K562 (cell line): ENCODE data around the gene PIGC. TPM values are rescaled to one million over a fixed set of nuclear protein-coding genes. Genes with fewer than 3 reads are reported as not detected.

ENCODE experiments used
- ATAC-seq: fragments of 200-7000 bp; cut with Tn5 transposase; 3 replicates; pipeline ENCODE4 v1.9.1; 2020; ENCODE audit warnings: moderate library complexity
- BruUV-seq: library from RNA; stranded (reverse); fragments of 400-500 nt; replicated peaks from 2 replicates; lab custom pipeline; 2021; lab: Mats Ljungman, UMichigan
- CTCF ChIA-PET: fragments of 300-600 bp; formaldehyde crosslinking; extraction: SDS; loops from one replicate; lab custom pipeline; 2021; ENCODE audit warnings: low intra/inter-chr PET ratio; lab: Yijun Ruan, JAX
- POLR2A ChIA-PET: fragments of 300-600, 350-650 bp; sonication (Branson Sonifier 250); formaldehyde crosslinking; extraction: SDS; loops from one replicate; lab custom pipeline; 2021; ENCODE audit warnings: antibody characterized with exemption, inconsistent platforms; lab: Yijun Ruan, JAX
- DNase-seq, 4 experiments: peaks; one replicate each; pipeline versions ENCODE4 v3.0.0 to v3.0.0-alpha.2; 2011 to 2018; ENCODE audit warnings: low spot score in 3 of 4, mixed read lengths in 3 of 4; ENCODE audit errors: extremely low read depth in 1 of 4
- FAIRE-seq: peaks from 2 replicates; lab custom pipeline; 2011; peaks lifted over from hg19 to GRCh38; lab: Jason Lieb, UNC
- H2AFZ ChIP-seq: 2 replicates; pipeline ENCODE4 v1.6.0; 2011; ENCODE audit warnings: low read depth, low read length, control low read depth, inconsistent platforms
- H3K27ac ChIP-seq: fragments of 200-600 bp; 3 replicates; pipeline ENCODE4 v1.8.0; 2011; ENCODE audit warnings: low read depth, mild to moderate bottlenecking, control low read depth, inconsistent platforms, low read length, moderate library complexity, mixed read lengths; ENCODE audit errors: extremely low read depth
- H3K27me3 ChIP-seq, 2 experiments: fragments of 300-600 bp in 1 of 2; 2 replicates in 1 of 2; 3 replicates in 1 of 2; pipeline versions ENCODE4 v1.6.0 to v1.8.0; 2011; ENCODE audit warnings: inconsistent platforms in 2 of 2, low read length in 2 of 2, mild to moderate bottlenecking in 1 of 2, mixed read lengths in 1 of 2, moderate library complexity in 1 of 2; ENCODE audit not compliant: control insufficient read depth in 2 of 2, insufficient read depth in 2 of 2
- H3K36me3 ChIP-seq: fragments of 300-600 bp; 3 replicates; pipeline ENCODE4 v1.8.0; 2011; ENCODE audit warnings: mild to moderate bottlenecking, low read length, inconsistent platforms; ENCODE audit not compliant: control insufficient read depth, insufficient read depth
- H3K4me1 ChIP-seq, 2 experiments: fragments of 200-600 bp in 1 of 2; replicated peaks in 1 of 2; 2 replicates in 1 of 2; 3 replicates in 1 of 2; pipeline versions ENCODE4 v1.5.1 to v1.8.0; 2011; ENCODE audit warnings: inconsistent platforms in 2 of 2, low read length in 2 of 2, mild to moderate bottlenecking in 1 of 2, mixed read lengths in 1 of 2, moderate library complexity in 1 of 2; ENCODE audit not compliant: control insufficient read depth in 2 of 2, insufficient read depth in 2 of 2
- H3K4me2 ChIP-seq: 2 replicates; pipeline ENCODE4 v1.6.1; 2011; ENCODE audit warnings: low read length, control low read depth, inconsistent platforms, mixed read lengths; ENCODE audit not compliant: insufficient read depth
- H3K4me3 ChIP-seq: fragments of 200-600 bp; sonication (generic), shearing (Covaris generic); 2 replicates; pipeline ENCODE4 v1.5.1; 2016; ENCODE audit warnings: control low read depth, inconsistent platforms
- H3K79me2 ChIP-seq: fragments of 200-600 bp; 3 replicates; pipeline ENCODE4 v1.8.0; 2011; ENCODE audit warnings: low read length, inconsistent platforms; ENCODE audit not compliant: control insufficient read depth, insufficient read depth
- H3K9ac ChIP-seq, 2 experiments: 2 replicates each; pipeline versions ENCODE4 v1.6.0 to v1.6.1; 2011; ENCODE audit warnings: low read depth in 2 of 2, low read length in 2 of 2, control low read depth in 1 of 2, inconsistent platforms in 1 of 2, mild to moderate bottlenecking in 1 of 2, mixed read lengths in 1 of 2; ENCODE audit not compliant: insufficient read depth in 1 of 2
- H3K9me1 ChIP-seq: one replicate; pipeline ENCODE4 v1.6.0; 2011; ENCODE audit warnings: inconsistent platforms, mild to moderate bottlenecking, low read length, moderate library complexity; ENCODE audit not compliant: control insufficient read depth, insufficient read depth
- H3K9me3 ChIP-seq: replicated peaks from 2 replicates; pipeline ENCODE4 v1.5.1; 2011; ENCODE audit warnings: low read depth, low read length, inconsistent platforms; ENCODE audit not compliant: control insufficient read depth, insufficient read depth
- H4K20me1 ChIP-seq: replicated peaks from 2 replicates; pipeline ENCODE4 v1.6.1; 2011; ENCODE audit warnings: low read length, inconsistent platforms, mixed read lengths; ENCODE audit not compliant: control insufficient read depth, insufficient read depth
- ARID1B ChIP-seq: fragments of 450-650 bp; IDR thresholded peaks from 2 replicates; pipeline ENCODE4 v1.6.1; 2016; ENCODE audit warnings: antibody characterized with exemption, mild to moderate bottlenecking, inconsistent platforms
- E2F5 ChIP-seq: sonication (generic); formaldehyde crosslinking; IDR thresholded peaks from 2 replicates; pipeline ENCODE4 v1.8.0; 2022; ENCODE audit warnings: mild to moderate bottlenecking, missing genetic modification reagents
- ERF ChIP-seq: fragments of 450-650 bp; formaldehyde crosslinking; IDR thresholded peaks from 2 replicates; pipeline ENCODE4 v1.4.0; 2020; ENCODE audit warnings: mild to moderate bottlenecking, mixed read lengths
- ETS2 ChIP-seq: IDR thresholded peaks from 2 replicates; pipeline ENCODE4 v1.6.1; 2016; ENCODE audit warnings: borderline replicate concordance, missing genetic modification characterization, mild to moderate bottlenecking, moderate library complexity, missing compliant biosample characterization; ENCODE audit not compliant: poor library complexity, severe bottlenecking
- FOXJ3 ChIP-seq: sonication (generic); formaldehyde crosslinking; IDR thresholded peaks from 2 replicates; pipeline ENCODE4 v1.4.0; 2020; ENCODE audit warnings: mild to moderate bottlenecking, missing genetic modification reagents
- FUS ChIP-seq: fragments of 200-400 bp; formaldehyde crosslinking; optimal IDR thresholded peaks from 2 replicates; pipeline ENCODE3; 2017; ENCODE audit warnings: low read depth, low read length
- HLTF ChIP-seq: fragments of 450-650 bp; IDR thresholded peaks from 2 replicates; pipeline ENCODE4 v1.6.1; 2016
- IRF2 ChIP-seq: sonication (generic); formaldehyde crosslinking; IDR thresholded peaks from 2 replicates; pipeline ENCODE4 v1.8.1; 2022; ENCODE audit warnings: mild to moderate bottlenecking, missing genetic modification reagents
- KLF10 ChIP-seq: fragments of 250-450 bp; sonication (Bioruptor Pico); IDR thresholded peaks from 2 replicates; pipeline ENCODE4 v1.6.1; 2021; ENCODE audit warnings: matching md5 sums
- NCOA4 ChIP-seq: fragments of 450-650 bp; IDR thresholded peaks from 2 replicates; pipeline ENCODE4 v1.6.1; 2018; ENCODE audit warnings: mild to moderate bottlenecking; ENCODE audit not compliant: partially characterized antibody
- OTX1 ChIP-seq: fragments of 450-650 bp; formaldehyde crosslinking; IDR thresholded peaks from 2 replicates; pipeline ENCODE4 v1.4.0; 2022; ENCODE audit warnings: mild to moderate bottlenecking
- TAL1 ChIP-seq: fragments of 450-650 bp; IDR thresholded peaks from 2 replicates; pipeline ENCODE4 v1.6.1; 2016; ENCODE audit warnings: mild to moderate bottlenecking
- THRB ChIP-seq: fragments of 450-650 bp; formaldehyde crosslinking; conservative IDR thresholded peaks from 2 replicates; pipeline ENCODE4 v1.4.0; 2022; ENCODE audit warnings: mild to moderate bottlenecking, missing genetic modification characterization
- TSC22D4 ChIP-seq: fragments of 450-650 bp; IDR thresholded peaks from 2 replicates; pipeline ENCODE4 v1.6.1; 2016; ENCODE audit warnings: missing genetic modification characterization, missing biosample characterization, control low read depth
- WGBS: fragments of 100-300 bp; shearing (Covaris generic); methylation state at CpG from one replicate; pipeline ENCODE4 v1.1.6; 2016; ENCODE audit warnings: low coverage, mixed read lengths; ENCODE audit not compliant: insufficient coverage; ENCODE audit errors: missing lambda C conversion rate; 5-methylcytosine and 5-hydroxymethylcytosine counted together
- in situ Hi-C: fragments of 300-500 bp; cut with MboI; formaldehyde crosslinking; loops from 4 replicates; pipeline ENCODE4 v1.15.0; 2018; ENCODE audit warnings: inconsistent platforms, mixed read lengths
- intact Hi-C: fragments of 100-400 bp; cut with micrococcal nuclease; formaldehyde crosslinking; loops from 2 replicates; pipeline ENCODE4 v1.14.2; 2022
- polyA plus RNA-seq, 8 experiments: library from polyadenylated mRNA; depleted of rRNA in 4 of 8; stranded (reverse) in 5 of 8; unstranded in 3 of 8; fragments of >200 nt; fragmentation: Nextera tagmentation in 2 of 8; fragmentation: Illumina TruSeq in 1 of 8; extraction: Ambion mirVana in 2 of 8; extraction: Trizol in 1 of 8; gene quantifications; 2 replicates each; pipeline versions ENCODE4 v1.2.1 to v1.2.3, GENCODE V29; 2011 to 2014; ENCODE audit warnings: inconsistent platforms in 1 of 8, missing spikeins in 1 of 8
- total RNA-seq, 7 experiments: library from RNA; depleted of rRNA in 6 of 7; stranded (reverse); fragments of >200 nt in 6 of 7; fragmentation: Illumina TruSeq in 2 of 7; extraction: Trizol in 2 of 7; gene quantifications; 2 replicates each; pipeline versions ENCODE4 v1.2.1 to v1.2.3, GENCODE V29; 2011 to 2021; ENCODE audit warnings: low replicate concordance in 1 of 7
- TF ChIP-seq, protein P1 (sequence below): fragments of 450-650 bp; IDR thresholded peaks from 2 replicates; pipeline ENCODE4 v1.6.1; 2018; ENCODE audit warnings: mild to moderate bottlenecking, low read depth; ENCODE audit not compliant: partially characterized antibody
- TF ChIP-seq, protein P2 (sequence below): fragments of 450-650 bp; IDR thresholded peaks from 2 replicates; pipeline ENCODE4 v1.6.1; 2016; ENCODE audit warnings: low read depth, mild to moderate bottlenecking, moderate library complexity

The PIGC gene
- total and polyA plus RNA-seq, 9 of the 15 experiments (the other 6 are each of a cell fraction or from before 2014, with no cell fraction given) = 30.5 to 97.9 (median 54.7) TPM

GRCh38 chr1:172394811-172395210 lies 49.1 kb downstream of the PIGC start:
- Histone ChIP-seq H3K27ac (no peak overlapping the region), H3K9me3 (no peaks in the 10 kb centered on the region), H3K9me1 (no peaks in the 10 kb centered on the region), H4K20me1 (no peaks in the 10 kb centered on the region), H3K4me3 (no peak overlapping the region), H3K79me2 (no peaks in the 10 kb centered on the region), H3K9ac (no peak overlapping the region), H3K4me2 (no peak overlapping the region), H3K27me3 (peaks cover 5 to 8% of the 10 kb centered on the region in 2 experiments; a peak in 2 of 5 replicates), H3K36me3 (no peaks in the 10 kb centered on the region), H2AFZ (no peak overlapping the region), H3K4me1 (no peaks in the 10 kb centered on the region)
- POLR2A ChIA-PET = interaction anchor here (0.8 to 1.2 kb wide), 2 partner anchors 10 to 610 kb away, joined by 3 to 4 read pairs; no protein-coding TSS in a partner anchor
- CTCF ChIA-PET = no interaction called here
- ATAC-seq (no peak), DNase-seq (no peak), FAIRE-seq (no peak)
- intact Hi-C loops = loop anchor here (5.0 to 10.0 kb wide), 2 partner anchors 593 to 740 kb away; partner anchors contain the start of gene MYOC
- in situ Hi-C loops = loop anchor here (10.0 kb wide), 1 partner anchor 590 kb away; no protein-coding TSS in a partner anchor
- WGBS = 7% methylated on average over 5 of the region's 5 CpGs
- no TSS peak for BruUV-seq
- TF ChIP-seq KLF10 (CRISPR knock-in tag) (no peak), ETS2 (tag) (no peak), ARID1B (no peak), TSC22D4 (tag) (no peak), FUS (no peak), IRF2 (CRISPR knock-in tag) (no peak), FOXJ3 (CRISPR knock-in tag) (no peak), NCOA4 (no peak), TAL1 (no peak), ERF (CRISPR knock-in tag) (no peak), THRB (CRISPR knock-in tag) (no peak), E2F5 (no peak), HLTF (no peak), OTX1 (CRISPR knock-in tag) (no peak)
- TF ChIP-seq, protein P1, sequence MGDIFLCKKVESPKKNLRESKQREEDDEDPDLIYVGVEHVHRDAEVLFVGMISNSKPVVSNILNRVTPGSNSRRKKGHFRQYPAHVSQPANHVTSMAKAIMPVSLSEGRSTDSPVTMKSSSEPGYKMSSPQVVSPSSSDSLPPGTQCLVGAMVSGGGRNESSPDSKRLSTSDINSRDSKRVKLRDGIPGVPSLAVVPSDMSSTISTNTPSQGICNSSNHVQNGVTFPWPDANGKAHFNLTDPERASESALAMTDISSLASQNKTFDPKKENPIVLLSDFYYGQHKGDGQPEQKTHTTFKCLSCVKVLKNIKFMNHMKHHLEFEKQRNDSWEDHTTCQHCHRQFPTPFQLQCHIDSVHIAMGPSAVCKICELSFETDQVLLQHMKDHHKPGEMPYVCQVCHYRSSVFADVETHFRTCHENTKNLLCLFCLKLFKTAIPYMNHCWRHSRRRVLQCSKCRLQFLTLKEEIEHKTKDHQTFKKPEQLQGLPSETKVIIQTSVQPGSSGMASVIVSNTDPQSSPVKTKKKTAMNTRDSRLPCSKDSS = no peak
- TF ChIP-seq, protein P2, sequence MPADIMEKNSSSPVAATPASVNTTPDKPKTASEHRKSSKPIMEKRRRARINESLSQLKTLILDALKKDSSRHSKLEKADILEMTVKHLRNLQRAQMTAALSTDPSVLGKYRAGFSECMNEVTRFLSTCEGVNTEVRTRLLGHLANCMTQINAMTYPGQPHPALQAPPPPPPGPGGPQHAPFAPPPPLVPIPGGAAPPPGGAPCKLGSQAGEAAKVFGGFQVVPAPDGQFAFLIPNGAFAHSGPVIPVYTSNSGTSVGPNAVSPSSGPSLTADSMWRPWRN = no peak
